ENCODE measurements around the gene OR5H15. TPM values are rescaled to one million over a fixed set of nuclear protein-coding genes. Genes with fewer than 3 reads are reported as not detected.

Gene OR5H15
- polyA plus RNA-seq, 2 donors = not detected

- no peaks in the 10 kb centered on the region for H3K27me3 ChIP-seq (ENCODE audit: control insufficient read depth in 1 of 2, insufficient read depth in 2 of 2, low read length in 2 of 2)
- H3K4me1 ChIP-seq (ENCODE audit: control insufficient read depth in 2 of 2, insufficient read depth in 2 of 2, low read length in 1 of 2) = no peaks in the 10 kb centered on the region
- H3K4me3 ChIP-seq (ENCODE audit: low read depth in 1 of 2, low read length in 2 of 2) = no peak overlapping the region
- H3K9me3 ChIP-seq (ENCODE audit: control insufficient read depth in 2 of 2, insufficient read depth in 1 of 2, low read depth in 1 of 2, low read length in 1 of 2) = peaks cover 0 to 2% of the 10 kb centered on the region in 2 donors
- no peaks in the 10 kb centered on the region for H3K36me3 ChIP-seq (ENCODE audit: control insufficient read depth in 2 of 2, insufficient read depth in 2 of 2, low read length in 1 of 2)
- H3K27ac ChIP-seq (ENCODE audit: low read depth in 2 of 2, low read length in 1 of 2) = no peak overlapping the region
- WGBS, 2 donors = 62 to 66% methylated on average over 3 of the region's 3 CpGs
Measured at GRCh38 chr3:98215051-98215450, 48.6 kb downstream of the OR5H15 start.

Other genes with a start within 250 kb of the OR5H15 start
- 10 to 100 TPM; 24.0 to 27.9 TPM for gene RIOX2, start 194.3 kb upstream of the OR5H15 start, polyA plus RNA-seq
- not detected for gene GABRR3, start 131.4 kb upstream of the OR5H15 start, polyA plus RNA-seq
- not detected for gene OR5AC2, start 79.5 kb upstream of the OR5H15 start, polyA plus RNA-seq
- gene OR5H1, start 36.0 kb upstream of the OR5H15 start, polyA plus RNA-seq = not detected
- not detected for gene OR5H14, start 19.2 kb upstream of the OR5H15 start, polyA plus RNA-seq
- gene OR5H6, start 97.5 kb downstream of the OR5H15 start, polyA plus RNA-seq = not detected
- not detected for gene OR5H2, start 115.8 kb downstream of the OR5H15 start, polyA plus RNA-seq
- gene OR5K4, start 187.2 kb downstream of the OR5H15 start, polyA plus RNA-seq = not detected
- not detected for gene OR5K3, start 224.0 kb downstream of the OR5H15 start, polyA plus RNA-seq

Data from esophagus (tissue), 2 donors.